LNCaP clone FGC (cell line): ENCODE results near the gene ADAMTSL2.

Source experiments
- DNase-seq: peaks from one replicate; pipeline ENCODE4 v3.0.0-alpha.2; 2011; ENCODE audit warnings: low read depth
- H3K4me3 ChIP-seq: 2 replicates; pipeline ENCODE4 v1.5.1; 2011; ENCODE audit warnings: mild to moderate bottlenecking, low read depth, low read length, control low read depth
- TF ChIP-seq, protein P1 (sequence below): IDR thresholded peaks from 2 replicates; pipeline ENCODE4 v1.5.1; 2012; ENCODE audit warnings: mild to moderate bottlenecking; ENCODE audit not compliant: control insufficient read depth, insufficient read depth; ENCODE audit errors: extremely low read depth

Gene ADAMTSL2

DNA sequence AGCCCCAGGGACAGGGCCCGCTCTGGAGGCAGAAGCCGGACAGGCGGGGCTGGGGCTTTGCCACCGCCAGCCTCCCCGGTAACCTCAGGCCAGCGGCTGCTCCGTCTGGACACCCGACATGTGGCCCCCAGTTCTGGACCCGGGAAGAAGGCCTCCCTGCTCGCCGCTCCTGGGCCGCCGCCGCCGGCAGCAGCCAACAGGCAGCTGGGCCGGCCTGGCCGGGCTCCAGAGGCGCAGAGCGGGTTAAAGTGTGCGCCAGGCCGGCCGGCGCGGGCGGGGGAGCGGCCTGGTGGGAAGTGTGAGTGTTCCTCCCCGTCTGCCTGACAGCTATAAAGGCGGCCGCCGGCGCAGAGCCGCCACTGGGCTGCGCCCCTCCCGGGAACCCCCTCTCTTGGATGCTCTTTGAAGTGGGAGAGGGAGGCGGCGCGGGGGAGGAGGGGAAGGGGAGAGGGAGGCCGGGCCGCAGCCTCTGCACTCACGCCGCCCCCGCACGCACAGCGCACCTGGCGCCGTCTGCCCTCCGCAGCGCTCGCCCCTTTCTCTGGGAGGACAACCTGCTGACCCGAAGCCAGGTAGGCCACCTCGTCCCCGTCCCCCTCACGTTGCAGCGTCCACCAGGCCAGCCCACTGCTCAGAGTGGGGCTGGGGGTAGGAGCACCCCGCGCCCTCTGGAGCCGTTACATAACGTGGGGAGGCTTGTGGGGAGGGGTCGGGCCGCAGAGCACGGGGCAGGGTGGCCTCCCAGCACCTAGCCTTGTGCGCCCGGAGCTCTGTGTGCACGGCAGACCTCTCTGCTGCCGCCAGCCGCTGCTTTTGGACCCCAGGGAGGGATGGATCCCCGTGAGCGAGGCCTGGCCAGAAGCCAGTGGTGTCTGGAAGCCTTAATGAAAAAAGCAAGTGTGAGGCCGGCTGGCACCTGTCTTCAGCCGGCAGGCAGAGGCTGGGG lies at the start of gene ADAMTSL2:
Gene ADAMTSL2, plus strand, starts transcription at position 359 of the 946 bp plus-strand sequence. CDS start 2,009 bp downstream, outside the sequence.
- TF ChIP-seq, protein P1, sequence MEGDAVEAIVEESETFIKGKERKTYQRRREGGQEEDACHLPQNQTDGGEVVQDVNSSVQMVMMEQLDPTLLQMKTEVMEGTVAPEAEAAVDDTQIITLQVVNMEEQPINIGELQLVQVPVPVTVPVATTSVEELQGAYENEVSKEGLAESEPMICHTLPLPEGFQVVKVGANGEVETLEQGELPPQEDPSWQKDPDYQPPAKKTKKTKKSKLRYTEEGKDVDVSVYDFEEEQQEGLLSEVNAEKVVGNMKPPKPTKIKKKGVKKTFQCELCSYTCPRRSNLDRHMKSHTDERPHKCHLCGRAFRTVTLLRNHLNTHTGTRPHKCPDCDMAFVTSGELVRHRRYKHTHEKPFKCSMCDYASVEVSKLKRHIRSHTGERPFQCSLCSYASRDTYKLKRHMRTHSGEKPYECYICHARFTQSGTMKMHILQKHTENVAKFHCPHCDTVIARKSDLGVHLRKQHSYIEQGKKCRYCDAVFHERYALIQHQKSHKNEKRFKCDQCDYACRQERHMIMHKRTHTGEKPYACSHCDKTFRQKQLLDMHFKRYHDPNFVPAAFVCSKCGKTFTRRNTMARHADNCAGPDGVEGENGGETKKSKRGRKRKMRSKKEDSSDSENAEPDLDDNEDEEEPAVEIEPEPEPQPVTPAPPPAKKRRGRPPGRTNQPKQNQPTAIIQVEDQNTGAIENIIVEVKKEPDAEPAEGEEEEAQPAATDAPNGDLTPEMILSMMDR: no peak
- no peak for DNase-seq
- H3K4me3 ChIP-seq: no peak within 1 kb of the TSS

DNA sequence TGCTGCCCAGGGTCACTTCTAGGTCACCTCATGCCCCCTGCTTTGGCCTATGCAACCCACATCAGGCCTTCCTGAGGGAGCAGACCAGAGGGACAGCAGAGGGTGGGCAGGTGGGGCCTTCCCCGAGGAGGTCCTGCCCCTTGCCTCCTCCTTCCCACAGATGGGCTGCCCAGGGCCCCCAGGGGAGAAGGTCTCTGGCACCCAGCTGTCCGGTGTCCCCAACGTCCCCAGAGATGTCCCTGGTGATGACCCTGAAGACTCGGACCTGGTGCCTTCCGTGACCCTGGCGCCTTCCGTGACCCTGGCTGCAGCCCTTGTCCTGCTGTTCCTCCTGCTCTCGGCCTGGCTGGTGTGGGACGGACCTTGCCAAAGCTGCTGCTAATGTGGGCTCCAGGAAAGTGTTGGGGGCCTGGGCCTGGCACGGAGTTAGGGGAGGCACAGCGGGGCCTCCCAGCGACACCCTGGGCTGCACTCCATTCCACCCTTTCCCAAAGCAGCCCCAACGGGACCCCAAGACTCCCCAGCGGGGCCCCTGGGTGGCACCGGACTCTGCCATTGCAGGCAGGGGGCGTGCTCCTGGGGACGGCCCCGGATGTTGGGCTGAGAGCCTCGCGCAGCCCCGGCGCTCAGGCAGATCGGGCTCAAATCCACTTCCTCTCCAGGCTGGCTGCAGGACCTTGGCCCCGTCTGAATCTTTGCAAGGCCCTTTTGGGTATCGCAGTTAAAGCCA lies 48.8 kb upstream of the ADAMTSL2 start:
- H3K4me3 ChIP-seq: no peak overlapping the region
- no peak for DNase-seq
- TF ChIP-seq, protein P1: no peak

DNA sequence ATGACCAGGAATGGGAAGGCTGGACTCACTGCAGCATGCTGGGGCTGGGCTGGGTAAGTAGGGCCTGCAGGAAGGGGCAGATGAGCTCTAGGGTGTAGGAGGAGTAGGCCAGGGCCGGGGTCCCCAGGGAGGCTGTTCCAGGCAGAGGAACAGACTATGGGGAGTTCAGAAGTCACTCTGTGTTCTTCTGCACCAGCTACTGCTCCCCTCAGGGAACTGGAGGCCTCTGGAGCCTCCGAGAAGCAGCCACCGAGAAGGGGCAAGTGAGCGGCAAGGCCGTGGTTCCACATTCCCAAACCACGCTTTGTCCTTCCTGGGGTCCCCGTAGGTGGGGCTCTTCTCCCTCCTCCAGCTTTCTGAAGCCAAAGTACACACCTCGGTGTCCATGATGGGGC lies 47.2 kb upstream of the ADAMTSL2 start:
- DNase-seq: no peak
- no peak overlapping the region for H3K4me3 ChIP-seq
- TF ChIP-seq, protein P1: no peak

DNA sequence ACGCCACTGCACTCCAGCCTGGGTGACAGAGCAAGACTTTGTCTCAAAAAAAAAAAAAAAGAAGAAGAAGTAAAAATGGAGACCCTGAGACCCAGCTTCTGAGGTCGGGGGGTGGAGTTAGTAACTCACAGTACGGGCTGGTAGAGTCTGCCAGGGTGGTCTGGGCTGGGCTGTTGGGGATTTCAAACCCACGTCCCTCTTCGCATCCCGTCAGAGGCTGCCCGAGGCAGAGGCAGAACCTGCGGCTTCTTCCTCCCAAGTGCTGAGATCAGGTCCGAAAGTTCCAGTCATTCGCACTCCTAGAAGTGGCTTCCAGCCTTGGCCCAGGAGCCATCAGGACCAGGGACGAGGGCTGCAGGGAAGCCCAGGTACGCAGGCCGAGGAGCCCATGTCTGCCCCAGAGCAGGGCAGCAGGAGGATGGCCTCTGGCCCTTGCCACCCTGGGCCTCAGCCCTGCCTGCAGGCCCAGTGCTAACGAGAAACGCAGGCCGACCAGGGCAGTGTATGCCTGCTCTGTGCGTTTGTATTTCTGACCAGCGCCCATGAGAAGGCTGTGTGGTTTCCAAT lies 45.7 kb upstream of the ADAMTSL2 start:
- DNase-seq: no peak
- H3K4me3 ChIP-seq: no peak overlapping the region
- TF ChIP-seq, protein P1: no peak

DNA sequence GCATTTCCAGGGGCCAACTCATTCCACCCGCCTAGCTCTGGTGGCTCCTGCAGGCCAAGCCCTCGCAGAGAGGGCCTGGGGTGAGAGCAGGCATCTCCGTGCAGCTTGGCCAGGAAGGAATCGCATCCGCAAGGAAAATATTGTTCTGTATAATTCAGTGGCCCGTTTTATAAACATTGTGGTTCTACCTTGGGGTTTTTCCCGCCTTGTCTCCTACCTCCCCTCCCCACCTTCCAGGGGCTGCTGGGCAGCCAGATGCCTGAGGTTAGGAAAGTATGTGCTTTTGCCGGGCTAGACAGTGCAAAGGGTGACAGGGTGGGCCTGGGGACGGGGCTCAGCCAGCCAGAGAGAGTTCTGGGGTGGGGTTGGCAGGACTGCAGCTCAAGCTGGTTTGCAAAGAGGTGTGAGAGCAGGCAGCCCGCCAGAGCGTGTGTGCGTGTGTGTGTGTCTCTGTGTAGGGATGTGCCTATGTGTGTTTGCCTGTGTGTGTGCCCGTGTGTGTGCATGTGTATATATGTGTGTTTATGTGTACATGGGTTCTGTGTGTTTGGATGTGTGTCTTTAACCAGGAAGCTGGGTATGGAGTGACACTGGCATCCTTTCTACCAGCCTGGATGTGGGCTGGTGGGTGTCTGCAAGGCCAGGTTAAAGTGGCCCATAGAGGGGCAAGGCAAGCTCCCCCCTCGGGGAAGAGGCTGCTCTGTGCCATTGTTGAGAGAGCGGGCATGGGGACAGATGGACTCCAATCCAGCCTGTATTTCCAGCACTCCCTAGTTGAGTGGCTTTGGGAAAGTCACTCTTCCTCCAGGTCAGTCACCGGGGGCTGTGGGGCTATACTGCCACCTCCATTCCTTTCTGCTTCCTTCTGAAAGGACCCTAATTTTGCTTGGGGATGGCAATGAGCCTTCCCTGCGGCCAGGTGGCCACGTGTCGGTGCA lies 45.0 kb upstream of the ADAMTSL2 start:
- TF ChIP-seq, protein P1: no peak
- H3K4me3 ChIP-seq: no peak overlapping the region
- DNase-seq: no peak

DNA sequence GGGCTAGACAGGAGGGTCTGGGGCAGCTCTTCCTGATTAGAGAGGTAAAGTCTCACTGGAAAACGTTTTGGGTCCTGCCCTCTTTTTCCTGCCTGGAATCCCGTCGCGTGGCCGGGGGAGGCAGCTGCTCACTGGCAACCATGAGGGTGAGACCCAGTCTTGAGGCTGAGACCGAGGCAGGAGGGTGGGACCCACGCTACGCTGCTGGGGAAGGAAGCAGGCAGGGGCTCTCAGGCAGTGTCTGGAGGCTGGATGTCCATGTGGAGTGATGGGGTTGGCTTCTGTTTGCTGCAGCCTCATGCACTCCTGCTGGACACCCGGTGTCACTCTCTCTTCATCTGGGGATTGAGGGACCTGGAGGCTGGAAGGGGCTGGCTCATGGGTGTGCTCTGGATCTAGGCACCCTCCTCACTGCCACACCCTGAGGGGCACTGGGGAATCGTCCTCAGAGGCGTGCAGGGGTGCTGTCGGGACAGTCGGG lies 44.3 kb upstream of the ADAMTSL2 start:
- H3K4me3 ChIP-seq: no peak overlapping the region
- TF ChIP-seq, protein P1: no peak
- DNase-seq: no peak
